Osteocyte (in vitro differentiated cells): ENCODE data around the gene AHNAK2. TPM values are rescaled to one million over a fixed set of nuclear protein-coding genes. Genes with fewer than 3 reads are reported as not detected.

ENCODE experiments used
- DNase-seq: peaks from one replicate; pipeline ENCODE4 v3.0.0; 2021; ENCODE audit warnings: mixed read lengths; ENCODE audit not compliant: unreplicated experiment; ENCODE audit errors: extremely low spot score
- H3K27ac Mint-ChIP-seq: one replicate; pipeline ENCODE4 v1.8.0; 2021; ENCODE audit warnings: mild to moderate bottlenecking, mixed read lengths; ENCODE audit not compliant: unreplicated experiment
- H3K27me3 Mint-ChIP-seq: one replicate; pipeline ENCODE4 v1.8.0; 2021; ENCODE audit warnings: mixed read lengths; ENCODE audit not compliant: unreplicated experiment
- H3K36me3 Mint-ChIP-seq: one replicate; pipeline ENCODE4 v1.8.0; 2021; ENCODE audit warnings: mixed read lengths; ENCODE audit not compliant: unreplicated experiment
- H3K4me1 Mint-ChIP-seq: one replicate; pipeline ENCODE4 v1.8.0; 2021; ENCODE audit warnings: mixed read lengths; ENCODE audit not compliant: unreplicated experiment
- H3K4me3 Mint-ChIP-seq: one replicate; pipeline ENCODE4 v1.8.0; 2021; ENCODE audit warnings: mild to moderate bottlenecking, moderate library complexity, mixed read lengths; ENCODE audit not compliant: unreplicated experiment
- H3K9me3 Mint-ChIP-seq: one replicate; pipeline ENCODE4 v1.8.0; 2021; ENCODE audit warnings: mixed read lengths; ENCODE audit not compliant: unreplicated experiment
- total RNA-seq: library from RNA; stranded (reverse); gene quantifications from 2 replicates; pipeline ENCODE4 v1.2.1, GENCODE V29; 2021
- TF ChIP-seq, protein P1 (sequence below): fragments of 200-600 bp; sonication (generic); IDR thresholded peaks from 2 replicates; pipeline ENCODE4 v1.5.0; 2021; ENCODE audit warnings: antibody characterized with exemption, mild to moderate bottlenecking, moderate library complexity

The AHNAK2 gene
- total RNA-seq, 1 donor from 2014 or later: 145 TPM

- H3K27me3 Mint-ChIP-seq: peaks cover 50% of the 10 kb centered on the region
- H3K4me3 Mint-ChIP-seq: no peak overlapping the region
- peaks cover 12% of the 10 kb centered on the region for H3K9me3 Mint-ChIP-seq
- no peaks in the 10 kb centered on the region for H3K4me1 Mint-ChIP-seq
- TF ChIP-seq, protein P1, sequence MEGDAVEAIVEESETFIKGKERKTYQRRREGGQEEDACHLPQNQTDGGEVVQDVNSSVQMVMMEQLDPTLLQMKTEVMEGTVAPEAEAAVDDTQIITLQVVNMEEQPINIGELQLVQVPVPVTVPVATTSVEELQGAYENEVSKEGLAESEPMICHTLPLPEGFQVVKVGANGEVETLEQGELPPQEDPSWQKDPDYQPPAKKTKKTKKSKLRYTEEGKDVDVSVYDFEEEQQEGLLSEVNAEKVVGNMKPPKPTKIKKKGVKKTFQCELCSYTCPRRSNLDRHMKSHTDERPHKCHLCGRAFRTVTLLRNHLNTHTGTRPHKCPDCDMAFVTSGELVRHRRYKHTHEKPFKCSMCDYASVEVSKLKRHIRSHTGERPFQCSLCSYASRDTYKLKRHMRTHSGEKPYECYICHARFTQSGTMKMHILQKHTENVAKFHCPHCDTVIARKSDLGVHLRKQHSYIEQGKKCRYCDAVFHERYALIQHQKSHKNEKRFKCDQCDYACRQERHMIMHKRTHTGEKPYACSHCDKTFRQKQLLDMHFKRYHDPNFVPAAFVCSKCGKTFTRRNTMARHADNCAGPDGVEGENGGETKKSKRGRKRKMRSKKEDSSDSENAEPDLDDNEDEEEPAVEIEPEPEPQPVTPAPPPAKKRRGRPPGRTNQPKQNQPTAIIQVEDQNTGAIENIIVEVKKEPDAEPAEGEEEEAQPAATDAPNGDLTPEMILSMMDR: no peak
- DNase-seq: no peak
- no peak overlapping the region for H3K27ac Mint-ChIP-seq
- no peaks in the 10 kb centered on the region for H3K36me3 Mint-ChIP-seq
Measured at GRCh38 chr14:104903990-104904389, 74.2 kb downstream of the AHNAK2 start.

DNA sequence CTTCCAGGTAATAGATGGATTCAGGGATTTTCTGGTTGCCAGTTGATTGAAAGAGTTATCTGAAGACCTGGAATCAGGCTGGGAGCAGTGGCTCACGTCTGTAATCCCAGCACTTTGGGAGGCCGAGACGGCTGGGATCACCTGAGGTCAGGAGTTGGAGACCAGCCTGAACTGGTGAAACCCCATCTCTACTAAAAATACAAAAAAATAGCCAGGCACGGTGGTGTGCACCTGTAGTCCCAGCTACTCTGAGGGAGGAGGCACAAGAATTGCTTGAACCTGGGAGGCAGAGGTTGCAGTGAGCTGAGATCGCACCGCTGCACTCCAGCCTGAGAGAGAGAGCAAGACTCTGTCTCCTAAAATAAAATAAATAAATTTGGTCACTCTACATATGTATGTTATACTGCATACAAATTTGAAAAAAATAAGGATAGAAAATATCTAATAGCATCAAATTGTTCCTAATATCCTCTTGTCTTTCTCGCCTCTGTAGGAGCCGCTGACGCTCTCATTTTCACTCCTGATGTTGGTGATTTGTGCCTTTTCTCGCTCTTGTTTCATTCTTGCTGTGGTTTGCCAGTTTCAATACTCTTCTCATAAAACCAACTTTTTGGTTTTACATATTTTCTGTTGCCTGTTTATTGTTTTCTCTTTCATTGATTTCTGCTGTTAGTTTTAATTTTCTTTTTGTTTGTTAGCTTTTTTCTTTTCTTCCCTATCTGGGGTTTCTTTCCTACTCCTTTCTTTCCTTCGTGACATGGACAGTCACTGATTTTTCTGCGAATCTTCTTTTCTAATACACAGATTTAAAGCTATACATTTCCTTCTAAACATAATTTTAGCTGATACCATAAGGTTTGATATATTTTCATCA is 77.3 kb downstream of the AHNAK2 start:
- Mint-ChIP-seq H3K4me3 (no peak overlapping the region), H3K4me1 (peaks cover 5% of the 10 kb centered on the region), H3K9me3 (peaks cover 5% of the 10 kb centered on the region), H3K27ac (no peak overlapping the region), H3K27me3 (peaks cover 37% of the 10 kb centered on the region), H3K36me3 (no peaks in the 10 kb centered on the region)
- TF ChIP-seq, protein P1: no peak
- no peak for DNase-seq

GRCh38 chr14:104899781-104900180 is 78.4 kb downstream of the AHNAK2 start:
- TF ChIP-seq, protein P1: no peak
- no peak for DNase-seq
- H3K27me3 Mint-ChIP-seq: peaks cover 35% of the 10 kb centered on the region
- H3K36me3 Mint-ChIP-seq: no peaks in the 10 kb centered on the region
- H3K27ac Mint-ChIP-seq: no peak overlapping the region
- H3K9me3 Mint-ChIP-seq: peaks cover 5% of the 10 kb centered on the region
- peaks cover 5% of the 10 kb centered on the region for H3K4me1 Mint-ChIP-seq
- no peak overlapping the region for H3K4me3 Mint-ChIP-seq

GRCh38 chr14:104898870-104899510 is 79.2 kb downstream of the AHNAK2 start:
- peaks cover 2% of the 10 kb centered on the region for H3K9me3 Mint-ChIP-seq

DNA sequence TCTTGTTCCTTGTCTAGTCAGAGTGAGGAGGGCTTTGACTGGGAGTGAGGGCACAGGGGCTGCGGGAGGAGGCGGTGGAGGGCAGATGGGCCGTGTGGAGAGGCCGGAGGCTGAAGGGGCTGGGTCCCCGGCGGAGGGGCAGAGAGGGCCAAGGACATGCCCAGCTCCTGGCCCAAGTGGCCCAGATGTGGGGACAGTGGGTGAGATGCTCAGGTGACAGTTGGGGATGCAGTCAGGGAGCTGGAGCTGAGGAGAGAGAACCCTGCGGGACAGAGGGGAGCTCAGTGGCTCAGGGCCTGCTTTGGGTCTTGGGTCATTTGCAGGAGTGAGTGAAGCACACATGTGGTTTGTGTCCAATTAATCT is 80.0 kb downstream of the AHNAK2 start:
- Mint-ChIP-seq H3K9me3 (no peaks in the 10 kb centered on the region), H3K4me1 (peaks cover 5% of the 10 kb centered on the region), H3K4me3 (no peak overlapping the region), H3K27ac (no peak overlapping the region), H3K27me3 (peaks cover 22% of the 10 kb centered on the region), H3K36me3 (no peaks in the 10 kb centered on the region)
- TF ChIP-seq, protein P1: no peak
- DNase-seq: no peak

More at GRCh38 chr14:104898870-104899510, 79.2 kb downstream of the AHNAK2 start:
- Mint-ChIP-seq H3K4me3 (no peak overlapping the region), H3K4me1 (peaks cover 5% of the 10 kb centered on the region), H3K27ac (no peak overlapping the region), H3K36me3 (no peaks in the 10 kb centered on the region), H3K27me3 (peaks cover 27% of the 10 kb centered on the region)
- TF ChIP-seq, protein P1: no peak
- DNase-seq: no peak
